Measurements from ENCODE around the gene RHOBTB3.

Gene RHOBTB3

DNA sequence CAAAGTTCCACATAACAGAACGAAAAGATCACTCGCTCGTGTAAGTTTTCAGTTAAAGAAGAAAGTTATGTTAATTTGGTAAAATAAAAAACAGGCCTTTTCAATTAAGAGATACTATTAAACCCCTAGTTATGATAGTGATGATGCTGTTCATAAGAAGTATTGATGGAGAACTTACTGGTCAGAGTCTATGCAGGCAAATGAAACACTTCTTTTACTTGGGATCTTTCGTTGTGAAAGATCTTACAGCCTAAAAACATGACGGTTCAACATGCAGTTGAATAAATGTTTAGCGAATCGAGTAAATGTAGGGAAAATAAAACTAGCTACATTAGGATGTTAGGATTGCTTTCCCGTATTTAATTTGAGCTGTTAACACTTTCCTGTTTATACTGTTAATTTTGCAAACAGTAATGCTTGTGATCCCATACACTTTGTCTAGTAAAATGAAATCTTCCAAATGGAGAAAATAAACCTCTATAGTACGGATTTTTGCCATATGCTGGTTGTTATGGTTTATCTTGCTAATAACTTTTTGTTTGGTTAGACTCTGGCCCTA is 2.0 kb downstream of the RHOBTB3 start:
- no peak for DNase-seq

DNA sequence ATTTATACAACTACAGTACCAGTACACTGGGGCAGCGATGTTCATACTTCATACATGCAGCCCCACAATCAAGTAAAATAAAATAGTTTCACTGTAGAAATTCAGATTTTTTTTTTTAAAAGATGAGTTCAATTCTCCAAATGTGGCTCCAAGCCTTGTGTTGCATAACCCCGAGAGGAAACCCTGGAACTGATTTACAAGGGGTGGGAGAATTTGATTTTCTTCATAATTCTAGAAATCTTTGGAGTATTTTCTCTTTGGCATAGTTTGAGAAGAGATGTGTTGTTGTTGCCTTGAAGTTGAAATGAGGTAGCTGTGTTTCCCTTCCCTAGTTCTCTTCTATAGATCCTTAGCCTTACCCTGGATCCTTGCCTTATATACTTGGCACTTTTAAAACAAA is 3.1 kb downstream of the RHOBTB3 start:
- DNase-seq, result no peak

DNA sequence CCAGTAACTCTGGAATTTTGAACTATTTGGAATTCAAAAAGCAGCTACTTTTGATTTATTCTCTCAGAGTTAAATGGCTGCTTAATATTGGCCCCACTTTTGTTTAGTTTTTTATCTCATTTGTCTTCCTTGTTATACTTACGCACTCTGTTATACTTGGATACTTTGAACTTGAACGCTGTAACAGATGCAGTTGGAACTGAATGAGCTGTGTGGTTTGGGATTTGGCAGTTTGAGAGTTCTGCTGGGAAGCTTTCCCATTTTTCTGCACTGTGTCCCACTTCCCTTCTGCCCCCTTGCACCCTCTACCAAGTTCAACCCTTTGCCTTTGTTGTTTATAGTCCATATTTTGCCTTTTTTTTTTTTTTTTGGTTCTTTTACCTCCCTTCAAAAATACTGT is 3.8 kb downstream of the RHOBTB3 start:
- DNase-seq, result no peak

DNA sequence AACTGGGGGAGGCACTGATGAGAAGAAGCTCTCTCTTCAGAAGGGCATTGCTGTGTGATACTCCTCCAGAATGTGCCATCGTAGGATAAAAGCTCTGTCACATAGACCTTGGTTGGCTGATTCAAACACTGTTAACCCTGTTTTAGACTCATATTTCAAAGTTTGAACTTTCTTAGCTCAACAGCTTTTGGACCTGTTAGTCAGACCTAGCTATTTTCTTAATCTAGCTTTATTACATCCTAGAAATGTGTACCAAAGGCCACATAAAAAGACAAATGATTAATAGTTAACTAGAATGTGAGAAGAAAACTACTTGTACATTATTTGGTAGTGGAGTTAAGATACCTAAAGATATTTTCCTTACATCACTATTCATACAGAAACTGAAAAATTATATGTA is 4.3 kb downstream of the RHOBTB3 start:
- no peak for DNase-seq

DNA sequence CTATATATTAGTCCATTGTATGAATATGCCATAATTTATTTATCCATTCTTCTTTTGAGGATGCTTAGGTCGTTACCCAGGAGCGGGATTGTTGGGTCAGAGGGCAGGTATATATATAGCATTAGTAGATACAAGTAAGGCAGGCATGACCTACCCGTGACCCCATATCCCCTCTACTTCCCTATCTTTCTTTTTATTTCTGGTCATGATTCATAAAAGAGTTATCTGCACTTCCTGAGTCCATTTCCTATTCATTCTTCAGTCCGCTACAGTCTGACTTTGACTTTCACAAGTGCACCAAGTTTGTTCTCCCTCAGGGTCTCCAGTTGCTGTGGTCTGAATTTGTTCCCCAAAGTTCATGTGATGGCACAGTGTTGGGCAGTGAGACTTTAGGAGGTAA is 6.9 kb downstream of the RHOBTB3 start:
- no peak for DNase-seq

DNA sequence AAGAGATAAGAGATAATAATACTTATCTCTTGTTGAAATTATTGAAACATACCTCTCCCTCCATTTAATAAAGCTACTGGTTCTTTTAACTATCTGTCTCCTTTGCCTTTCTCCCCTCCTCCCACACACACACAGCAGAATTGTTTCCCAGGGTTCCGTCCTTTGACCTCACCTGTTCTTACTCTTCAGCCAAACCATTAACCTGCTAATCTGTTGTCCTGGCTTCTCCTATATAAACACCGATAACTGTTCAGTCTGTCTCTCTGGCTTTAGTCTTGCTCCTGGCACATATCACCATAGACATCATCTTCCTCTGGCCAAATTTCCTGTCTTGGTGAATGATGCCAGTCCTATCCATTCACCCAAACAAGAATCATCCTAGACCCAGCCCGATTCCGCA is 7.7 kb downstream of the RHOBTB3 start:
- no peak for DNase-seq

DNA sequence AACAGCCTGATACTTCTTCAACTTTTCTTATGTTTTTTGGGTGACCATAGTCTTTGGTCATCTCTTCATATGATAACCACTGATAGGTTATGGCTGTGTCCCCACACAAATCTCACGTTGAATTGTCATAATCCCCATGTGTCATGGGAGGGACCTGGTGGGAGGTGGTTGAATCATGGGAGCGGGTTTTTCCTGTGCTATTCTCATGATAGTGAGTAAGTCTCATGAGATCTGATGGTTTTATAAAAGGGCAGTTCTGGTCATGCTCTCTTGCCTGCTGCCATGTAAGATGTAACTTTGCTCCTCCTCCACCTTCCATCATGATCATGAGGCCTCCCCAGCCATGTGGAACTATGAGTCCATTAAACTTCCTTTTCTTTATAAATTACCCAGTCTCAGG is 8.7 kb downstream of the RHOBTB3 start:
- no peak for DNase-seq

DNA sequence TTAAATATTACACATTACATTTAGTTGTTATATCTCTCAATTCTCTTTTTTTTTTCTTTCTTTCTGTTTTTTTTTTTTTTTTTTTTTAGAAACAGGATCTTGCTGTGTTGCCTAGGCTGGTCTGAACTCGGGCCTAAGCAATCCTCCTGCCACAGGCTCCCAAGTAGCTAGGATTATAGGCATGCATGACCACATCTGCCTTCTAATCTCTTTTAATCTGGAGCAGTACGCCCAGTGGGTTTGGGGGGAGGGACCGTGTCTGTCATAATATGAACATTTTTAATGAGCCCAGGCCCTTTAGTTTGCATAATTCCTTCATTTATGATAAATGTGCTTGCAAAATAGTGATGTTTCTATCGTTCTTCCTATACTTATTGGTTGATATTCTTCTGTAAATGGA is 10.3 kb downstream of the RHOBTB3 start:
- DNase-seq, result no peak

DNA sequence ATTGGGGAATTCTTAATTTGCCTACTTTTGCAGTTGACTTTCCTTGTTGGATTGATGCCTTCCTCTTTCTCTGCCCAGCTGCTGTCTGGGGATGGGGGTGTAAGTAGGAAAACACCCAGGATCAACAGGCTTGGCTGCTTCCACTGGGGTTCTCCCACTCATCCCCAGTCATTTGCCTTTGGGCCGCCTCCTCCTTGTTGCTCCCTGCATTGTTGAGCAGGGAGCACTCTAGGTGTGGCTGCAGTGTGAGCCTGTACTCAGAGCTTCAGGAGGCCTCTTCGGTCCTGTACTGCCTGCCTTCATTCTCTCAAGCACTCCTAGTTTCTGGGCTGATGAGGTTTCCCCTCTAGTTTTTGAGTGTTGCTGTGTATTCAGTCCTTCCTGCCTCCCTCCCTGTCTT is 12.1 kb downstream of the RHOBTB3 start:
- no peak for DNase-seq

DNA sequence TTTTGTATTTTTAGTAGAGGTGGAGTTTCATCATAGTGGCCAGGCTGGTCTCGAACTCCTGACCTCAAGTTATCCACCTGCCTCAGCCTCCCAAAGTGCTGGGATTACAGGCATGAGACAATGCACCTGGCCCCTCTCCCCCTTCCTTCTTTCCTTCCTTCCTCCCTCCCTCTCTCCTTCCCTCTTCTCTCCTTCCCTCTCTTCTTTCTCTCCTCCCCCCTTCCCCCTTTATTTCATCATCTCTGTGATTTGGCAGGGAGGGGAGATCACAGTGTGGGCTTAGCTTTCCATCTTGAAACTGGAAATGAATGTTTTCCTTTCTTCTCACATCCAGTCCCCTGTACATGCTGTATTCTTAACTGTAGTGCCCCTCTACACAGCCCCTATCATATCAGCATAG is 12.7 kb downstream of the RHOBTB3 start:
- DNase-seq, result no peak

DNA sequence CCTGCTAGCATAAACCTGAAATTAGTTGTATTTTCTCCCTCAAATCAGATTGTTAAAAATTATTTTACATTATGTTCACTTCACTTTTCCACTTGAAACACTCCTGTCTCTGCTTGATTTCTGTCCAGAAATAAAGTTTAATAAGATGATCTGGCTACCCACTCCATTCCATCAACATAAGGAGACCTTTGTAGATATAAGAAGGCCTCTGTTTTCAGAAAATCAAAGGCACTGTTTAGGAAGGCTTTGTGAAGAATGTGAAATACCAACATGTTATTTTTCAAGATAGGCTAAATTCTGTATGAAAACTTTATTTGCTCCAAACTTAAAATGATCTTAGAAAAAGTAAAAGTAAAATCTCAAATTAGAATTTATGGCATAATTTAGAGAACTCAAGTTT is 15.1 kb downstream of the RHOBTB3 start:
- DNase-seq, result no peak

DNA sequence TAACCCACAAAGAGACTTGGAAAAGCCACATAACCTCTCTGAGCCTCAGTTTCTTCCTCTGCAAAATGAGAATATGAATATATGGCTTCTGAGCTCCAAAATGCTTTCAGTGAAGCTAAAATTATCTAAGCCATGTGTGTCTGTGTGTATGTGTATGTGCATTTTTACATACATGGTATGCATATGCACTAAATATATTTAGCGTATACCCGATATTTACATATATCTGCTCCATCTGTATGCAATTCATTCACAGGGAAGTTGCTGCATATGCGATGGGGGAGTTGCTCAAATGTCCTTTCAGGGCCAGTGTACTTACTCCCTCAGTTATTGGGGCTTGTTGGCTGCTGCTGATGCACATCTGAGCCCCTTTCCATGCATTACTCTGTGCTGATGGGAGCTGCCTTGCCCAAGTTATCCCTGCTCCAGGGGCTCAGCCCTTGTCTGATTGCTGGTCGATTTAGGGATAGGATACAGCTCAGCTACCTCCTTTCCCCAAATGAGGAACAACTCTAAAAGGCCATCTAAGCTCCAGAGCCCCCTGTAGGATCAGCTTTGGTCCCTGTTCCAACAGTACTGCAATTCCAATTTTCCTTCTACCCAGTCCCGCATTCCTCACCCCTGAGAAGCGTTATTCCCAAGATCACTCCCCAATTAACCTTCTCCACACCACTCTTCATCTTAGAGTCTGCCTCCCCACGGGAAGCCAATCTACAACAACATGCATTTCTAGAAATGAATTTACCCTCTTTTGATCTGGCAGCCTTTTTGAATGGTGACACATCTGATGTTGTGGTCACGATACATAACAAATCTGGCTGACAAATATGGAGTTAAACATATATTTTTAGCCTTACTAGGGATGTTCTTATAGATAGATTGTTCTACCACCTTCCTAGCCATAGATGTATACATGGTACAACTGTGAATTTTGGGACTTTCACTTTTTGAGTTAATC is 15.9 kb downstream of the RHOBTB3 start:
- DNase-seq, result no peak

DNA sequence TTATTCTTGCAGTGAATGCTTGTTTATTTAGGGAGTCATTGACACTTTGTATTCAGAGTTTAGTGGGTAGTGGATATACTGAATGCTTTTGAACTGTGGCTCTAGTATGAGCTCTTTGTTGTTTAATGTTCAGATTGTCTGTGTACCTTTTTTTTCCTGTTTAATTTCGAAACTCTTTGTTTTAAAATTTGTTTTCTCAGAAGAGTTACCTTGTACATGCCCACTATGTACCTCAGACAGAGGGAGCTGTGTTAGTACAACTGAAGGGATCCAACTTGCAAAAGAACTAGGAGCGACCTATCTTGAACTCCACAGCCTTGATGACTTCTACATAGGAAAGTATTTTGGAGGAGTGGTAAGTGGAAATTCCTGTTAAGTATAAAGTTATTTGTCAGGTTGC is 17.0 kb downstream of the RHOBTB3 start:
- DNase-seq, result no peak

DNA sequence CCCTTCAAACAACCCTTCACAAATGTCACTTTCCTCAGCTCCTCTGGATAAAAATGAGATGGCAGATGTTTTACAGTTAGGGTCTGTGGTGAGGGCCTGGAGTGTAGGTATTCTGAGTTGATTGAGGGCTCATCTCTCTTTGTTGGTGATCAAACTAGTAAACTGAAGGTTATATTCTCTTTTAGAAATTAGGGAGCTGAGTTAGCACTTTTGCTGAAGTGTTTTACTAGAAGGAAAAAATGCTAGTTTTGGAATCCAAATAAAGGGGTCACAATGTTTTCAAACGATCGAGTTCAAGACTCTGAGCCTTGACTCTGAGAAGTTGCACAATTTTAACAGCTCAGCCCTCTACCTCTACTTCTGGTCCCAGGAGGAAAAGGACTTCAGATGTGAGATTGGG is 23.4 kb downstream of the RHOBTB3 start:
- no peak for DNase-seq

DNA sequence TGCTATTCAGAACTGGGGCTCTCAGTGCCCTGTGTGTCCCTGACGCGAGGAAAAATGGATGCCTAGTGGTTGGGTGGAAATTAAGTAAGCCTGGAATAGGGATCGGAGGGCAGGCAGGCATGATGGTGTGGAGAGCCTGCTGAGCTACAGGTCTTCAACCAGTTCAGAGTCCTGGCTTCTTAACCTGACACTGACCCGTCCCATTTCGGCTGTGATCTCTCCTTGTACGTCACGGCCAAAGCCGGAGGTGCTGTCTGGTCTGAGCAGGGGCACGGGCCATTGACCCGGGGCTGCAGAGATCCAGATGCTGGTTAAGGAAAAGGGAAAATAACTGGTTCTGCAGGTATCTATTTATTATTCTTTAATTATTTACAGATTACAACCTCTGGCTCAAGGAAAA is 27.9 kb downstream of the RHOBTB3 start:
- no peak for DNase-seq

DNA sequence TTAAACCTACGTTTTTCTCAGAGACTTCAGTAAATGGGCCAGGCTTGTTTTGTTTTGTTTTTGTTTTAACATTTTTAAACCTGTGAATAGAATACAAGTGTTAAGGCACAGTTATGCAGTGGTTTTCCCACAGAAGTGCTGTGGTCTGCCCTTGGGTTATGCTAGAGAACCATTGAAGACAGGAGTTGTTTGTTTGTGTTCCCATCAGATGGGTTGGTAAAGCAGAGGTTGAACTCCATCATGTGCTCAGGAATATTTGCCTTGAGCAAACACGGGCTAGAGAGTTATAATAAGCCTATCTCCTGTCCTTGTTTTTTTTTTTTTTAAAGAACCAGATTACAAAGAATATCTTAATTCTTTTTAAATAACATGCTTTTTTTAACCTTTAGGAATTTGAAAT is 28.5 kb downstream of the RHOBTB3 start:
- no peak for DNase-seq

DNA sequence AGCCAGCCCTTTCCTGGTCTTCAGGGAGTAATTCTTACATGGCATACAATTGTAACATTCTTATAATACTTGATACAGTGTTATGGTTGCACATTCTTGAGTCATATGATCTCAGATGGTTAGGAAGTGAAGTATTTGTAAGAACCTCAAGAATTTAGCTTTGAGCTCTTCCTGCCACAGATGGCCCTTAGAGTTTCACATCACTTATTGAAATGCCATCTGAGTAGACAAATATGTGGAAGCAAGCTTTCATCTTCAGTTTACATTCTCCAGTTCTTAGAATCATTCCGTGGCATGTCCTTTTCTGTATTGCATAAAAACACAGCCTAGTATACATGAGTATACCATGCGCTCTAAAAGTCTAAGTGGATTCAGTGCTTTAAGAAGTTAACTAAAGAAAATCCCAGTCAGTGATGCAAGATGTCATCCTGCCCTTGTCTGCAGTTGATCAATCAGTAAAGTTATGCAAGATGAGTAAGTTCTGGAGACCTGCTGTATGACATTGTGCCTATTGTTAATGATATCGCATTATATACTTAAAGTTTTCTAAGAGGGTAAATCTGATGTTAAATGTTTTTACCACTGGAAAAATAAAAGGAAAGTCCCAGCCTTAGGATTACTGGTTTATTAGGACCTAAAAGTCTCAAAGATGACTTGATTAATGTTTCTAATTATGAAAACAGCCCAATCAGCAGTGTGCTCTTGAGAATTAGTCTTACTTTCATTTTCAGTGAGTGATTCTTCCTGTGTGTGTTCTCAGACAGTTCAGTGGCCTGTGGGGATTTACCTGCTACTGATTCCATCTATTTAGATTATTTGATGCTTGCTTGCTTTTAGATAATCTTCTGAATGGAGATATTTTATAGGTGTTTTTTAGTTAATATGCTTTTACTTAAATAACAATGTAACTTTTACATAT is 29.4 kb downstream of the RHOBTB3 start:
- DNase-seq, result no peak

DNA sequence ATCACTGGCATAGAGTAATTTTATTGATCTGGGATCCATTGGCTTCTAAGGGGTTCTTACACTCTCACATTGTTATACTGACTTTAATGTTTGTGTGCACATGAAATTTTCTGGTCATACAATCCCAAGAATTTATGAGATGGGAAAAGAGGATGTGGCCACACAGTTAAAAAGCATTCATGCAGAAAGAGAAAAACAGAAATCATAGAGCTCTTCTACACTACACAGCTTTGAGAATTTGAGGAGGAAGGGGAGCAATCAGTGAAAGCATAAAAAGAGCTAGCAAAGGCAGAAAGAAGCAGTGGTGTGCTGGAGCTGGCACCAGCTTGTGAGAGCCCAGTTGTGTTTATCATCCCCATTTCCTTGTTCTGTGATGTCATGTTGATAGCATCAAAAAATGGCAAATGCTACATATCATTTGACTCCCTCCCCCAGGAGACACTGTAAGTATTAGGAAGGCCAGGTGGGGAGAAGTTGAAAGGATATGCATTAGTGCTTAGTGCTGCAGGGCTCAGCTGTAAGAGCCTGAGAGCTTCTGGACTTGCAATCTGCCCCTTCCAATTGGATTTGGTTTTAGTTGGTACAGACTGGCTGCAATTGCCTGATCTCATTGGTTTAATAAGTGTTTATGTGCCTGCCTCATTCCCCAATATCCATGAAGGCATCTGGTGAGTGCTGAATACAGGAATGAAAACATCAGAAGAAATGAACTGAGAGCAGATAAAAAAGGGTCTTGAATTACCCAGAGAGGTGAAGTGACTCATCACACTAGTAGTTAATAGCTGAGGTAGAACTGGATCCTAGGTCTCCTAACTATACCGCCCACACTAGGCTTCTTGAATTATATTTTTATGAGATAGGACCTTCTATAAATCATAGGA is 30.9 kb downstream of the RHOBTB3 start:
- DNase-seq, result no peak

DNA sequence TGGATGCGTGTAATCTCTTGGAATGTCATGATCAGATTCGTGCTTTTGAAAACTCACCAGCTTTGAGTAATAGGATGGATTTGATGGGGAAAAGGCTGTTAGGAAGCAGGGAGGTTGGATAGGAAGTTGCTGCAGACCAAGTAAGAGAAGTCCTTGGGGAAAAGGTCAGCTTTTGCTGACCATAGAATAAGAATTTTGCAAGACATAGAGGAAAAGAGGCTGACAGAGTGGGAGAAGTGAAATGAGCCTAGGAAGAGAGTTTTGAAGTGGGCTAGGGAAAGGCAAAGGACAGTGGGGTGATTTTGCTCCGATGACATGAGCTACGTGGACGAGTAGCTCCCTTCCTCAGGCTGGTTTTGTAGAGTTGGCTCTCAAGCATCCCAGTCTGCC is 31.5 kb downstream of the RHOBTB3 start:
- no peak for DNase-seq

DNA sequence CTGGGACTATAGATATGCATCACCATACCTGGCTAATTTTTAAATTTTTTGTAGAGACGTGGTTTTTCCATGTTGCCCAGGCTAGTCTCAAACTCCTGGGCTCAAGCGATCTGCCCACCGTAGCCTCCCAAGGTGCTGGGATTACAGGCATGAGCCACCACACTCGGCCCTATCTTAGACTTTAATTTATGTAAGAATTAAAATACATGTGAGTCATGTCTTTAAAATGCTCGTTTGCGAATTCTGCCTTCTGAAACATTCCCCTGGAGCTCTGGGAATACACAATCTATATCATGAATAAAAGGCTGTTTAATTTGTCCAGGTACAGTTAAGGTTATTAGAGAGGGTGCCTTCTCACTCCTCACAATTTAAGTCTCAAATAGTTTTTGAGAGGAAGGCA is 32.8 kb downstream of the RHOBTB3 start:
- no peak for DNase-seq

DNA sequence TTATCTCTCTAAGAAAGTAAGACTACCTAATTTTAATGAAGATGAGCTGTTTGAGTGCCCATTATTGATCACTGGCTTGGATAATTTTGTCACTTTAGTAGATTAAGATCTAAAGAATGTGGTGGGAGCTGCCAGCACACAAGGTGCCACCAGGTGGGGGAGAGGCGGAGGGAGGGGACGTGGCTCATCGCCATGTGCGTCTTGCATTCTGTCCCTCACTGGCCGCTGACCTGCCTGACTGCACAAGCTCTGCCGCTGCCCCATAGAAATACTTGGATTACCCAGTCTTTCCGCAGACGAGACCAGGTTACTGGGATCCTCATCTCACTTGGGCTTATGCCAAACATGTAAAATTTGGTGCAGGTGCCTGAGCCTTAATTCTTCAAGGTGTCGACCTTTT is 37.6 kb downstream of the RHOBTB3 start:
- DNase-seq, result no peak

DNA sequence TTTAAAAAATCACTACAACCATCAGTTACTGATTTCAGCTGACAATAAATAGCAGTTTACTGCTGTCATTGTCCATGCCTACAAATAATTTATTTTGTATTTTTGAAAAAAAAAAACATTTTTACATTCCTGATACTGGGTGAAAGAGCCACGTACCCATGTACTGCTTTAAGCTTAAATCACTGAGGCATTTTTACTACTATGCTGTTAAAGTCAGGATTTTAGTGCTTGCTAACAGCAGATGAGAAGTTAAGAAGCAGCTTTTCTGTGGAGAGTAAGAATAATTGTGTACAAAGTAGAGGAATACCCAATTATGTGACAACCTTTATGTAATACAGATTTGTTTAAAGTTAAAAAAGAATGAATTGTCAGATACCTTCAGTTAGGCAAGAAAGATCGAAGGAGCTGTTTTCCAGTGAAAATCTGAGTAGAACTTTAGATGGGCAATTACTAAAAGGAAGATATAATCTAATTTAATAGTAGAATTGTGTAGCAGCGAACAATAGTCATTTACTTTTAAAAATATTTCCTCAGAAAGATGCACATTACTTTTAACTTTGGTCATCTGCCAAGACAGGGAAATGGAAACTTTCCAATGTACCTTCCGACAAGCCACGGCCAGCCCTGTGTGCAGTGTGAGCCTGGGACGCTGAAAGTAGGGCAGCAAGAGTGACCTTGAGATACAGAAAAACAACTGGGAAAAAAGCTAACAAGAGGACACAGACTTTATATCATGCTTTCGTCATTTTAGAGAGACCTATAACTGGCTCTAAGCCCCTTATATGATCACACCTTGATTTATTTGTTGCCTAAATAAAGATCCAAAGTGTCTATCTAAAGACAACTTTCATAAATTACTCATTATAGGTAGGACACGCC is 39.9 kb downstream of the RHOBTB3 start:
- DNase-seq, result no peak

Data from activated T-cell treated with anti-CD3 and anti-CD28 coated beads for 4 hours (primary cell).